ENCODE results near the gene HGD. TPM values are rescaled to one million over a fixed set of nuclear protein-coding genes. Genes with fewer than 3 reads are reported as not detected.

The HGD gene
- total RNA-seq, 1 experiment from 2014 or later: 0.59 TPM

DNA sequence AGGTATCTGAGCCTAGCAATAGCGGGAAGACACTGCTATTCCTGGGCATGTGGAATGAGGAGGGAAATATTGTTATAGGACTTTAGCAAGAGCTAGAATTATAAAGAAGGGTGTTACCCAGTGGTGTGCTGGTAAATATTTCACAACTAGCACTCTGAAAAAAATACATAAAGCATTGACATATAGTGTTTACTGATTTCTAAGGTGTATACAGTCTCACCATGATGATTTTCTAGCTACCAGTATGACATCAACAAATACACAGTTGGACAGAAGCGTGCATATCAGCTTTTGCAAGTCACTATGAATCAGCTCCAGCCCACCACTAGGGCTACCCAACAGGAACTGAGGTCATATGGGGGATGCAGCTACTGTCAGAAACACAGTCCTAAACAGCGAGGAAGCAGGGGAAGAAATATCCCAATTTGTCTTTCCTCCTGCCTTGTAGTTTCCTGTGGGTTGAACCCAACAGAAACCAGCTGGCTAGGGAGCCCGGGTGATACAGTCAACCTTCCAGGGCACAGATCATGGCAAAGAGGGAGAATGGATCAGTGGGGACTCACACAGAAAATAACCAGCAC, 39.6 kb downstream of the HGD start:
- Histone ChIP-seq H3K4me1 (ENCODE audit: control insufficient read depth in 1 of 2, insufficient read depth in 2 of 2, low read length in 2 of 2) (no peaks in the 10 kb centered on the region), H3K9me3 (ENCODE audit: control insufficient read depth in 1 of 2, insufficient read depth in 1 of 2, low read depth in 1 of 2, low read length in 2 of 2) (no peaks in the 10 kb centered on the region), H4K20me1 (ENCODE audit: insufficient read depth) (no peaks in the 10 kb centered on the region), H3K79me2 (ENCODE audit: insufficient read depth, low read length) (no peaks in the 10 kb centered on the region), H3K4me3 (replicated peaks in 1 of 2; ENCODE audit: low read depth in 1 of 2, low read length in 2 of 2) (no peak overlapping the region), H3K9ac (ENCODE audit: low read length) (no peak overlapping the region), H2AFZ (ENCODE audit: low read depth, low read length, poor library complexity, severe bottlenecking) (no peak overlapping the region), H3K9me2 (ENCODE audit: insufficient read depth) (no peaks in the 10 kb centered on the region), H3K36me3 (ENCODE audit: control insufficient read depth in 1 of 2, insufficient read depth in 2 of 2, low read length in 2 of 2) (no peaks in the 10 kb centered on the region), H3K27me3 (ENCODE audit: insufficient read depth, low read length) (no peaks in the 10 kb centered on the region), H3K4me2 (ENCODE audit: low read length) (no peak overlapping the region), H3K27ac (ENCODE audit: low read depth, low read length) (no peak overlapping the region)
- ChIA-PET POLR2A (no interaction called here), RAD21 (ENCODE audit: low non-redundant PET in 1 of 2, low total read pairs in 2 of 2, uncharacterized antibody in 2 of 2, unreplicated experiment in 2 of 2) (no interaction called here), CTCF (no interaction called here)
- intact Hi-C loops (cut with micrococcal nuclease): no loop called here
- DNase-seq (ENCODE audit: low read depth, low spot score) (no peak), ATAC-seq (no peak)
- BruUV-seq (replicated peaks): no TSS peak
- no peak for TF ChIP-seq CEBPB (IDR thresholded peaks at IDR 0.05; ENCODE audit: low read depth)
- TF ChIP-seq SRF (IDR thresholded peaks at IDR 0.05; ENCODE audit: low read depth): no peak
- TF ChIP-seq ZFX (IDR thresholded peaks at IDR 0.05): no peak
- TF ChIP-seq EZH2phosphoT487 (IDR thresholded peaks at IDR 0.05; ENCODE audit: borderline replicate concordance): no peak
- TF ChIP-seq, protein P1, sequence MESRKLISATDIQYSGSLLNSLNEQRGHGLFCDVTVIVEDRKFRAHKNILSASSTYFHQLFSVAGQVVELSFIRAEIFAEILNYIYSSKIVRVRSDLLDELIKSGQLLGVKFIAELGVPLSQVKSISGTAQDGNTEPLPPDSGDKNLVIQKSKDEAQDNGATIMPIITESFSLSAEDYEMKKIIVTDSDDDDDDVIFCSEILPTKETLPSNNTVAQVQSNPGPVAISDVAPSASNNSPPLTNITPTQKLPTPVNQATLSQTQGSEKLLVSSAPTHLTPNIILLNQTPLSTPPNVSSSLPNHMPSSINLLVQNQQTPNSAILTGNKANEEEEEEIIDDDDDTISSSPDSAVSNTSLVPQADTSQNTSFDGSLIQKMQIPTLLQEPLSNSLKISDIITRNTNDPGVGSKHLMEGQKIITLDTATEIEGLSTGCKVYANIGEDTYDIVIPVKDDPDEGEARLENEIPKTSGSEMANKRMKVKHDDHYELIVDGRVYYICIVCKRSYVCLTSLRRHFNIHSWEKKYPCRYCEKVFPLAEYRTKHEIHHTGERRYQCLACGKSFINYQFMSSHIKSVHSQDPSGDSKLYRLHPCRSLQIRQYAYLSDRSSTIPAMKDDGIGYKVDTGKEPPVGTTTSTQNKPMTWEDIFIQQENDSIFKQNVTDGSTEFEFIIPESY (IDR thresholded peaks at IDR 0.05; ENCODE audit: extremely low read depth, insufficient replicate concordance, low read length): no peak
- TF ChIP-seq SIN3A (IDR thresholded peaks at IDR 0.05; ENCODE audit: low read depth): no peak
- TF ChIP-seq RAD21 (IDR thresholded peaks at IDR 0.05; ENCODE audit: low read depth): no peak

GRCh38 chr3:120641696-120642246, 40.3 kb downstream of the HGD start:
- Histone ChIP-seq H3K4me2 (ENCODE audit: low read length) (no peak overlapping the region), H4K20me1 (ENCODE audit: insufficient read depth) (no peaks in the 10 kb centered on the region), H3K9ac (ENCODE audit: low read length) (no peak overlapping the region), H3K4me3 (replicated peaks in 1 of 2; ENCODE audit: low read depth in 1 of 2, low read length in 2 of 2) (no peak overlapping the region), H3K27me3 (ENCODE audit: insufficient read depth, low read length) (no peaks in the 10 kb centered on the region), H3K36me3 (ENCODE audit: control insufficient read depth in 1 of 2, insufficient read depth in 2 of 2, low read length in 2 of 2) (no peaks in the 10 kb centered on the region), H3K27ac (ENCODE audit: low read depth, low read length) (no peak overlapping the region), H3K9me2 (ENCODE audit: insufficient read depth) (no peaks in the 10 kb centered on the region), H2AFZ (ENCODE audit: low read depth, low read length, poor library complexity, severe bottlenecking) (no peak overlapping the region), H3K9me3 (ENCODE audit: control insufficient read depth in 1 of 2, insufficient read depth in 1 of 2, low read depth in 1 of 2, low read length in 2 of 2) (no peaks in the 10 kb centered on the region), H3K4me1 (ENCODE audit: control insufficient read depth in 1 of 2, insufficient read depth in 2 of 2, low read length in 2 of 2) (no peaks in the 10 kb centered on the region), H3K79me2 (ENCODE audit: insufficient read depth, low read length) (no peaks in the 10 kb centered on the region)
- ChIA-PET CTCF (no interaction called here), POLR2A (no interaction called here), RAD21 (ENCODE audit: low non-redundant PET in 1 of 2, low total read pairs in 2 of 2, uncharacterized antibody in 2 of 2, unreplicated experiment in 2 of 2) (no interaction called here)
- BruUV-seq (replicated peaks): no TSS peak
- DNase-seq (ENCODE audit: low read depth, low spot score) (no peak), ATAC-seq (no peak)
- intact Hi-C loops (cut with micrococcal nuclease): no loop called here
- no peak for TF ChIP-seq CBX3 (IDR thresholded peaks at IDR 0.05; ENCODE audit: low read depth)
- TF ChIP-seq CTCF (IDR thresholded peaks at IDR 0.05 in 2 of 3, conservative IDR thresholded peaks at IDR 0.05 in 1 of 3; ENCODE audit: borderline replicate concordance in 1 of 3, insufficient read depth in 1 of 3, low read depth in 2 of 3, low read length in 2 of 3): no peak
- TF ChIP-seq SIN3A (IDR thresholded peaks at IDR 0.05; ENCODE audit: low read depth): no peak
- TF ChIP-seq JUND (IDR thresholded peaks at IDR 0.05): no peak
- TF ChIP-seq EGR1 (IDR thresholded peaks at IDR 0.05; ENCODE audit: low read depth): no peak
- no peak for TF ChIP-seq SRF (IDR thresholded peaks at IDR 0.05; ENCODE audit: low read depth)
- TF ChIP-seq, protein P2, sequence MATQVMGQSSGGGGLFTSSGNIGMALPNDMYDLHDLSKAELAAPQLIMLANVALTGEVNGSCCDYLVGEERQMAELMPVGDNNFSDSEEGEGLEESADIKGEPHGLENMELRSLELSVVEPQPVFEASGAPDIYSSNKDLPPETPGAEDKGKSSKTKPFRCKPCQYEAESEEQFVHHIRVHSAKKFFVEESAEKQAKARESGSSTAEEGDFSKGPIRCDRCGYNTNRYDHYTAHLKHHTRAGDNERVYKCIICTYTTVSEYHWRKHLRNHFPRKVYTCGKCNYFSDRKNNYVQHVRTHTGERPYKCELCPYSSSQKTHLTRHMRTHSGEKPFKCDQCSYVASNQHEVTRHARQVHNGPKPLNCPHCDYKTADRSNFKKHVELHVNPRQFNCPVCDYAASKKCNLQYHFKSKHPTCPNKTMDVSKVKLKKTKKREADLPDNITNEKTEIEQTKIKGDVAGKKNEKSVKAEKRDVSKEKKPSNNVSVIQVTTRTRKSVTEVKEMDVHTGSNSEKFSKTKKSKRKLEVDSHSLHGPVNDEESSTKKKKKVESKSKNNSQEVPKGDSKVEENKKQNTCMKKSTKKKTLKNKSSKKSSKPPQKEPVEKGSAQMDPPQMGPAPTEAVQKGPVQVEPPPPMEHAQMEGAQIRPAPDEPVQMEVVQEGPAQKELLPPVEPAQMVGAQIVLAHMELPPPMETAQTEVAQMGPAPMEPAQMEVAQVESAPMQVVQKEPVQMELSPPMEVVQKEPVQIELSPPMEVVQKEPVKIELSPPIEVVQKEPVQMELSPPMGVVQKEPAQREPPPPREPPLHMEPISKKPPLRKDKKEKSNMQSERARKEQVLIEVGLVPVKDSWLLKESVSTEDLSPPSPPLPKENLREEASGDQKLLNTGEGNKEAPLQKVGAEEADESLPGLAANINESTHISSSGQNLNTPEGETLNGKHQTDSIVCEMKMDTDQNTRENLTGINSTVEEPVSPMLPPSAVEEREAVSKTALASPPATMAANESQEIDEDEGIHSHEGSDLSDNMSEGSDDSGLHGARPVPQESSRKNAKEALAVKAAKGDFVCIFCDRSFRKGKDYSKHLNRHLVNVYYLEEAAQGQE (IDR thresholded peaks at IDR 0.05; ENCODE audit: low read depth): no peak
- TF ChIP-seq POLR2A (IDR thresholded peaks at IDR 0.05; ENCODE audit: borderline replicate concordance, extremely low read depth, insufficient read depth, insufficient read length): no peak
- TF ChIP-seq RAD21 (IDR thresholded peaks at IDR 0.05; ENCODE audit: low read depth): no peak
- no peak for TF ChIP-seq ZFX (IDR thresholded peaks at IDR 0.05)
